Fibroblast of skin of scalp (primary cell): ENCODE measurements around the gene SLC26A3.
A peak's percentile ranks its signal among the peaks of the same experiment; 100 is the strongest.

Experiments used
- DNase-seq: peaks from one replicate; pipeline ENCODE4 v3.0.0-alpha.2; 2013

Gene SLC26A3

DNA sequence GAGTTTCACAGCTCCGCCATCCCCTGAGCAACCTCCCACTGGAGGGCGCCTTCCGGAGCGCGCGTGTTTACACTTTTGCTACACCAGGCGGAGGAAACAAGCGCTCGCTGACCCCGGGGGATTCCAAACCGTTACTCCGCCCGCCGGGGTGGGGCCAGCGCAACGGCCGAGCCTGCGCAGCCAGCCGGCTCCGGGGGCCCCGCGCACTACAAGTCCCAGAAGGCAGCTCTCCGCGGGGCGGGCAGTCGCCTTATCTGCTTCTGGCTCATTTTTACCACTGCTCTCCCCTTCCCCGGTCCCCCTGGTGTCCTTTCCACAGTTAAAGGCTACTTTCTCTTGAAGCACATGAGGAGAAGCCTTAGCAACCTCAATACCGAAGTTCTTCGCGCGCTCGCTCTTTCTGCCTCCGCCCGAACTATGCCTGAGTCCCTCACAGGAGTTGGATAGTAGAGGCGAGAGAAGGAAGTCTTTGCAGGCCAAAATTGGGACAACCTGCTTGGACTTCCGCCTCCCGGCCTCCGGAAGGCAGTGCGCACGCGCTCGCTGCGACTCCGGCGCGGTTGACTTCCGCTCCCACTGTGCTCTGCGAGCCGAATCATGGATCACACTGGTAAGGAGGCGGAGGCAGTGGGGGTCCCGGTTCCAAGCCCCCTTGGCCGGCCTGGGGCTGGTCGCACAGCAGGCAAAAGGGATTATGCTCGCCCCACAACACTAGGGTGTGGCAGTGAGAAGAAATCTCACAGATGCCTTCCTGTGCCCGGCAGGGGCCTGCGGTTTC, 59.3 kb downstream of the SLC26A3 start, which contains the start of gene CBLL1:
Gene CBLL1 (plus strand): TSS at position 576 of the 778 bp plus-strand sequence. CDS start 22 bp downstream, at position 598.
- DNase-seq: peak; percentile 96

DNA sequence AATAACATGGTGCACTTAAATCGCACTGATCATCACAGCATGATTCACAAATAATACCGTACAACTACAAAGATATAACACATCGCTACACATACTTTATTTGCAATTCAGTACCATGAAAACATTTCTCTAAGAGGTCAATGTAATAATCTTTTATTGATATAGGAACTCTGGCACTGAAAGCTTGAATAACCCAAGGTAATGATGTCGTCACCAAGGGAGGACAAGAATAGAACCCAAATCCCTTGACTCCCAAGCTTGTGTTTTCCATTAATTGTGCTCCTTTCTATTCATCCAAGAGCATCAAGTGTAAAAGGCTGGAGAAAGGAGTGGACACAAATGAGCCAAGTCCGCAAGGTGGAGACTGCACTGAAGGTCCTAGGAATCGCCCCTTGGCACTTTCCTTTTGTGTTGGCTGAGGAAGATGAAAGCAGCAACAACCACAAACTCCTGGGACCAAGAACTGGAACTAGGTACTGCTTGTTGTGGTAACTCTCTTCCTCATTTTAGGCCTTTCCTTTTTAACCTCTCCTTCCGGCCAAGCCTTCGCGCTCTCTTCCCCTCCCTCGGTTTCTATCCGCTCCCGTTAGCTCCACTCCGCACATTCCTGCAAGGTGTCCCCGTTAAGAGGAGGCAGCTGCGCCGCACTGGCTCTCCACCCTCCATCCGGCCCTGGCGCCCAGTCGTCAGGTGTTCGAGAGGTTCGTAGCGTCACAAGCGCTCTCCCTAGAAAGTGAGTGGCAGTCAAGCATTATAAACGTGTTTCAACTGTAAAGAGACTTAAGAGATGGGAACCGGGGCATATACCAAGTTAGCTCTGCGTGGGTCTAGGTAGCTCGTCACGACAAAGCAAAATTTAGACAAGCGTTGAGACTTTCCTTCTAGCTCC, 60.1 kb downstream of the SLC26A3 start:
- no peak for DNase-seq

DNA sequence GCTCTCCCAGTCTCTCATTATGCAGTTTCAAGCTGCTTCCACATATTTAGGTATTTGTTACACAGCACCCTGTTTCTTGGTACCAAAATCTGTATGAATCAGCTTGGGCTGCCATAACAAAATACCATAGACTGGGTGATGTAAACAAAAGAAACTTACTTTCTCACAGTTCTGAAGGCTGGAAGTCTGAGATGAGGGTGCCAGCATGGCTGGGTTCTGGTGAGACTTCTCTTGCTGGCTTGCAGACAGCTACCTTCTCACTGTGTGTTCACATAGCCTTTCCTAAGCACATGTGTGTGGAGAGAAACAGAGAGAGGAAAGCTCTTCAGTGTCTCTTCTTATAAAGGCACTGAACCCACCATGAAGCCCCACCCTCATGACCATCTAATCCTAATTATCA, 74.7 kb downstream of the SLC26A3 start:
- no peak for DNase-seq

DNA sequence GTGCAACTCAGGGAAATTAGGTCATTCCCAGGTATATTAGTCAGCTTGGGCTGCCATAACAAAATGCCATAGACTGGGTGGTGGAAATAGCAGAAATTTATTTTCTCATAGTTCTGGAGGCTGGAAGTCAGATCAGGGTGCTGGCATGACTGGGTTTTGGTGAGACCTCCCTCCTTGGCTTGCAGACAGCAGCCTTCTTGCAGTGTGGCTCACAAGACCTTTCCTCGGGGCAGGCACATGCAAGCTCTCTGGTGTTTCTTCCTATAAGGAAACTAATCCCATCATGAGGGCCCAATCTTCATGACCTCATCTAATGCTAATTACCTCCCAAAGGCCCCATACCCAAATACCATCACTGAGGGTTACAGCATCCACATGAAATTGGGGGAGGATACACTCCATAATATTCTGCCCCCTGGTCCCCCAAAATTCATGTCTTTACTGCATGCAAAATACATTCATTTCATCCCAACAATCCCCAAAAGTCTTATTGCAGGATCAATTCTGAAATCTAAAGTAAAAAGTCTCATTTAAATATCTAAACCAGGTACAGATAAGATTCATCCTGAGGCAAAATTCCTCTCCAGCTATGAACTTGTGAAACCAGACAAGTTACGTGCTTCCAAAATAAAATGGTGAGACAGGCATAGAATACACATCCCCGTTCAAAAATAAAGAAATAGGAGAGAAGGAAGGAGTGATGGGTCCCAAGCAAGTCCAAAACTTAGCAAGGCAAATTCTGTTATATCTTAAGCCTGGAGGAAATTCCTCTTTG, 76.5 kb downstream of the SLC26A3 start:
- DNase-seq: no peak

DNA sequence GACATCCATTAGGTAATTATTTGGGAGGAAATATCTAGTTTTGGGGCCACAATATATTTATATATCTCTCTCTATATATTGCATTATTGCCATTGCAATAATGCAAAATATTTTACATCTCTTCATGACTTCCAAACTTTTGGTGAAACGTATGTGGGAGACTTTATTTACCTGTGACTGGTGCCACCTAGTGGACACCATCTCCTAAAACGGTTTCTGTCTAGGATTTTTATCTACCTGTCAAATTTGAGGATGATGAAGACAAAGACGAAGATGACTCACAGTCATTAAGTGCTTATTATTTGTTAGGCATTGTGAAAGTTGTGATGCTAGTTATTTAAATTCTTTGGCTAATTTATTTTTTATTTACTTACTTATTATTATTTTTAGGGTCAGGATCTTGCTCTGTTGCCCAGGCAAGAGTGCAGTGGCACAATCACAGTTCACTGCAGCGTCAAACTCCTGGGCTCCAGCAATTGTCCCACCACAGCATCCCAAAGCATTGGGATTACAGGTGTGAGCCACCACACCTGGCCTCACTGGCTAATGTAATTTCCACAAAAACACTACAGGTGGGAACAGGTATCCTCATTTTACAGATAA, 77.8 kb downstream of the SLC26A3 start:
- peak; percentile 59 for DNase-seq

DNA sequence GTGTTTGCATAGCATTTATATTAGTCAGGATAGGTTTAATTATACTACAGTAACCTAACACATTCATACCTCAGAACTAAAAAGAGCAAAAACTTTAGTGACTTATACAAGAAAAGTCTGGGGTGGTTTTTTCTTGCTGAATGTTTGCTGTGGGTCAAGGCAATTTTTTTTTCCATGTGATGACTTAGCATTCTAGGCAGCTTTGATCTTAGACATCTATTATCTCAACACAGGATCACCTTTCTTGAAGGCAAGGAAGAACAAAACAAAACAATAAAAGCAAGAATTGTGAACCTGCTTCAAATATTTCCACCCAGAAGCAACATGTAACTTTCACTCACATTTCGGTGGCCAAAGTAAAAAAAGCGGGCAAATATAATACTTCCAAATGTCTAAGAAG, 79.8 kb downstream of the SLC26A3 start:
- DNase-seq: no peak

DNA sequence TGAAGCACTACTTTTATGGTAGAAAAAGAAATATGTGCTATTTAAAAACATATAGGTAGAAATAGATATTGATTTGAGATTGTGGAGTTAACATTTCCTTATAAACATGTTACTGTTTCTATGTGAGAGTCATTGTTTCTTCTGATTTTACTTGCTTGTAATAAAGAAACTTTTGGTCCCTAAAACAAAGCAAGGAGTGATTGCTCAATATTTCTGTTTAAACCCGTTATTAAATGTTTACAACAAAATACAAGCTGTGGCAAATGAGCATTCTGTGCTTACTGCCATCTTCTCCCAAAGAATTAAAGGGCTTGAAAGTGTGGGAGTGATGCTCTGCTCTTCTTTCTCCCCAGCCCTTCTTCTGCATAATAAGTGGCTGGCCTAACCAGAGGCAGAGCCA, 81.7 kb downstream of the SLC26A3 start:
- DNase-seq: no peak

DNA sequence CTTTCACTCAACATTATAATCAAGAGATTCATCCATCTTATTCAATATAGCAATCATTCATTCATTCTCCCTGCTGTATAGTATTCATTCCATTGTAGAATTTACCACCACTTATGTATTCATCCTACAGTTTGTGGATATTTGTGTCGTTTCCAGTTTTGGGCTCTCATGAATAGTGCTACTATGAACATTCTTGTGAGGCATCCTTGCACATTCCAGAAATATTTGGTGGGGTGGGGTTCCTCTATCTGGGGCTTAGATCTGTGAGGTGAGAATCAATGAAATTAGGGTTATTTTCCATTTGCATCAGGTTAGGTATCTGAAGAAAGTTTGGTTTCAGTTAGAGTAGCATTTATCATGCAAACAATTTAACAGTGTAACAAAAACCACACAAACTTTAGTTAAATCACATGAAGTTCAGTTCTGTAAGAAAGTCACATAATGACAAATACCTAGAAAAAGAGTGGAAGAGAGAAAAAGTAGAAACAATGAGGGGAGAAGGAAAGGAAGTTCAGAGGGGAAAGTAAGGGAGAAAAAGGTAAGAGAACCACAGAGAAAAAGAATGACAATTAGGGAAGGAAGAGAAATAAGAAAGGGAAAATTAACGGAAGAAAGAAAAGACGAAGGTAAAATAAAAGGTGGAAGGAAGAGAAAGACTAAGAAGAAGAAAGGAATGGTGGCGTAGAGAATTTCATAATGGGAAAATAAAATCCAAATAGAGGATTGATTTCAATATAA, 84.4 kb downstream of the SLC26A3 start:
- no peak for DNase-seq

DNA sequence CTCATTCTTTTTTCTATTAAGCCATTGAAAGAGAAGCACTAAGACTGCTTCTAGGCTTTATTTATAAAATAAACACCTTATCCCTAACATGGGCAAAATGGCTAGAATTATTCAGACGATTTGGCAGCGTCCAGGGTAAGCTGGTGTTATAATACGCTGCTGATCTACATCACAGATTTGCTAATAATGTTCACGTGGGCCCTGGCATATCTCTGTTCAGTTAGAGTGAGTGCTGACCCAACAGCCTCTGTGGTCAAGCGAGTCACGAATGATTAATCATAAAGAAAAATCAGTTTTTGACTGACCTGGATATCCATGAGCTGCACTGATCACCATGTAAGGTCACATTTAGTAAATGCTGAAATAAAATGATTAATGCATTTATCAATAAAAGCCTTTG, 87.5 kb downstream of the SLC26A3 start:
- no peak for DNase-seq
